HL-60 (cell line): ENCODE results near the gene ABCC2.
"Not testable (repeated sequence)": the region's sequence is repeated elsewhere in the genome, so short reads cannot be mapped to it uniquely, and the experiment has no call there.

Experiments used
- DNase-seq, 2 experiments: peaks; one replicate each; pipeline ENCODE4 v3.0.0-alpha.2; 2010 to 2020; ENCODE audit warnings: low read depth in 1 of 2, low spot score in 1 of 2
- H3K27ac ChIP-seq: fragments of 250-450 bp; sonication (Bioruptor Pico); replicated peaks from 2 replicates; pipeline ENCODE4 v1.5.1; 2020; ENCODE audit warnings: mild to moderate bottlenecking, moderate library complexity
- H3K27me3 ChIP-seq: fragments of 250-450 bp; sonication (Bioruptor Pico); 2 replicates; pipeline ENCODE4 v1.5.1; 2021; ENCODE audit warnings: mild to moderate bottlenecking, moderate library complexity; ENCODE audit not compliant: insufficient read depth, poor library complexity, severe bottlenecking
- H3K4me3 ChIP-seq: replicated peaks from 2 replicates; pipeline ENCODE4 v1.5.1; 2011; ENCODE audit warnings: mild to moderate bottlenecking, control low read depth, low read length; ENCODE audit not compliant: insufficient read depth
- GABPA ChIP-seq: IDR thresholded peaks from 2 replicates; pipeline ENCODE4 v1.6.1; 2012; ENCODE audit warnings: low read depth
- POLR2AphosphoS5 ChIP-seq: IDR thresholded peaks from 2 replicates; pipeline ENCODE4 v1.6.1; 2012; ENCODE audit warnings: low read depth
- SPI1 ChIP-seq: IDR thresholded peaks from 2 replicates; pipeline ENCODE4 v1.6.1; 2012; ENCODE audit warnings: low read depth, mild to moderate bottlenecking, borderline replicate concordance
- TF ChIP-seq, protein P1 (sequence below): IDR thresholded peaks from 2 replicates; pipeline ENCODE4 v1.6.1; 2012; ENCODE audit warnings: low read depth; ENCODE audit not compliant: insufficient replicate concordance
- TF ChIP-seq, protein P2 (sequence below): IDR thresholded peaks from one replicate; pipeline ENCODE4 v1.5.1; 2011; ENCODE audit warnings: low read length, control low read depth, inconsistent platforms; ENCODE audit not compliant: insufficient read depth

ABCC2 gene

DNA sequence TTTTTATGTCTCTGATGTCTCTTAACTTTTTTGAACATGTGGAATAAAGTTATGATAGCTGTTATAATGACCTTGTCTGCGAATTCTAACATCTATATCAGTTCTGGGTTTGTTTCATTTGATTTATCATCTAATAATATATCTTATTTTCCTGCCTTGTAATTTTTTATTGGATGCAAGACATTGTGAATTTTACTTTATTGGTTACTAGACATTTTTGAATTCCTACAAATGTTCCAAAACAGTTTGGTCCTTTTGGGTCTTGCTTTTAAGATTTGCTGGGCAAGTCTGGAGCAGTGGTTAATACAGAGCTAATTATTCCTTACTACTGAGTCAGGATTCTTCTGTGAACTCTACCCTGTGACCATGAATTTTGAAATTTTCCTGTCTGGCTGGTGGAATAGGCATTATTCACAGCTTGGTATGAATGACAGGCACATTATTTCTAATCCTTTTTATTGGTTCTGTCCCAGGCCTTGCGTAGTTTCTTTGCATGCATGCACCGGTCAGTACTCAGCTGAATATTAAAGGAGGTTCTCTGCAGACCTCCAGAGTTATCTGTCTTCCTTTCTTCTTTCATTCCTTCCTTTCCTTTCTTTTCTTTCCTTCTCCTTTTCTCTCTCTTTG, 41.4 kb upstream of the ABCC2 start:
- H3K4me3 ChIP-seq, result no peak overlapping the region
- TF ChIP-seq GABPA (no peak), POLR2AphosphoS5 (no peak), SPI1 (no peak)
- TF ChIP-seq, protein P1, sequence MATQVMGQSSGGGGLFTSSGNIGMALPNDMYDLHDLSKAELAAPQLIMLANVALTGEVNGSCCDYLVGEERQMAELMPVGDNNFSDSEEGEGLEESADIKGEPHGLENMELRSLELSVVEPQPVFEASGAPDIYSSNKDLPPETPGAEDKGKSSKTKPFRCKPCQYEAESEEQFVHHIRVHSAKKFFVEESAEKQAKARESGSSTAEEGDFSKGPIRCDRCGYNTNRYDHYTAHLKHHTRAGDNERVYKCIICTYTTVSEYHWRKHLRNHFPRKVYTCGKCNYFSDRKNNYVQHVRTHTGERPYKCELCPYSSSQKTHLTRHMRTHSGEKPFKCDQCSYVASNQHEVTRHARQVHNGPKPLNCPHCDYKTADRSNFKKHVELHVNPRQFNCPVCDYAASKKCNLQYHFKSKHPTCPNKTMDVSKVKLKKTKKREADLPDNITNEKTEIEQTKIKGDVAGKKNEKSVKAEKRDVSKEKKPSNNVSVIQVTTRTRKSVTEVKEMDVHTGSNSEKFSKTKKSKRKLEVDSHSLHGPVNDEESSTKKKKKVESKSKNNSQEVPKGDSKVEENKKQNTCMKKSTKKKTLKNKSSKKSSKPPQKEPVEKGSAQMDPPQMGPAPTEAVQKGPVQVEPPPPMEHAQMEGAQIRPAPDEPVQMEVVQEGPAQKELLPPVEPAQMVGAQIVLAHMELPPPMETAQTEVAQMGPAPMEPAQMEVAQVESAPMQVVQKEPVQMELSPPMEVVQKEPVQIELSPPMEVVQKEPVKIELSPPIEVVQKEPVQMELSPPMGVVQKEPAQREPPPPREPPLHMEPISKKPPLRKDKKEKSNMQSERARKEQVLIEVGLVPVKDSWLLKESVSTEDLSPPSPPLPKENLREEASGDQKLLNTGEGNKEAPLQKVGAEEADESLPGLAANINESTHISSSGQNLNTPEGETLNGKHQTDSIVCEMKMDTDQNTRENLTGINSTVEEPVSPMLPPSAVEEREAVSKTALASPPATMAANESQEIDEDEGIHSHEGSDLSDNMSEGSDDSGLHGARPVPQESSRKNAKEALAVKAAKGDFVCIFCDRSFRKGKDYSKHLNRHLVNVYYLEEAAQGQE, result no peak
- TF ChIP-seq, protein P2, sequence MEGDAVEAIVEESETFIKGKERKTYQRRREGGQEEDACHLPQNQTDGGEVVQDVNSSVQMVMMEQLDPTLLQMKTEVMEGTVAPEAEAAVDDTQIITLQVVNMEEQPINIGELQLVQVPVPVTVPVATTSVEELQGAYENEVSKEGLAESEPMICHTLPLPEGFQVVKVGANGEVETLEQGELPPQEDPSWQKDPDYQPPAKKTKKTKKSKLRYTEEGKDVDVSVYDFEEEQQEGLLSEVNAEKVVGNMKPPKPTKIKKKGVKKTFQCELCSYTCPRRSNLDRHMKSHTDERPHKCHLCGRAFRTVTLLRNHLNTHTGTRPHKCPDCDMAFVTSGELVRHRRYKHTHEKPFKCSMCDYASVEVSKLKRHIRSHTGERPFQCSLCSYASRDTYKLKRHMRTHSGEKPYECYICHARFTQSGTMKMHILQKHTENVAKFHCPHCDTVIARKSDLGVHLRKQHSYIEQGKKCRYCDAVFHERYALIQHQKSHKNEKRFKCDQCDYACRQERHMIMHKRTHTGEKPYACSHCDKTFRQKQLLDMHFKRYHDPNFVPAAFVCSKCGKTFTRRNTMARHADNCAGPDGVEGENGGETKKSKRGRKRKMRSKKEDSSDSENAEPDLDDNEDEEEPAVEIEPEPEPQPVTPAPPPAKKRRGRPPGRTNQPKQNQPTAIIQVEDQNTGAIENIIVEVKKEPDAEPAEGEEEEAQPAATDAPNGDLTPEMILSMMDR, result no peak
- no peak for DNase-seq
- H3K27me3 ChIP-seq, result no peaks in the 10 kb centered on the region
- H3K27ac ChIP-seq, result no peak overlapping the region

DNA sequence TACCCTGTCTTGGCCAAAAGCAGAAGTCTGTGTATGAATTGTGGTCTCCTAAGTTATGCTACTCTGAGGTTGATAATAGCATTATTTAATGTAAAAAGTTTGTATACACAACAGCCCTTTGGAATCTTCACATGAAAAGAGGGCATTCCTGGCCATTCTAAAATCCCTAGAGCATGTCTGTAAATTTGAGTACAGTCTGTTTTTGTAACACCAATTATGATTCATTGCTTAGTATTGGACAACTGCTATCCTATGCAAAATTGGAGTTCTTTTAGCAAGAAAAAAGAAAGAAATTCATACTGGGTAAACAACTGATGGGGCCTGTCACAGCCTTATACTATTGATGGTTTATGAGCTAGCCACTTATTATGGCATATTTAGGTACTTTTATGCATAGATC, 40.2 kb upstream of the ABCC2 start:
- Histone ChIP-seq H3K4me3 (no peak overlapping the region), H3K27ac (no peak overlapping the region), H3K27me3 (no peaks in the 10 kb centered on the region)
- no peak for DNase-seq
- TF ChIP-seq SPI1, result no peak

DNA sequence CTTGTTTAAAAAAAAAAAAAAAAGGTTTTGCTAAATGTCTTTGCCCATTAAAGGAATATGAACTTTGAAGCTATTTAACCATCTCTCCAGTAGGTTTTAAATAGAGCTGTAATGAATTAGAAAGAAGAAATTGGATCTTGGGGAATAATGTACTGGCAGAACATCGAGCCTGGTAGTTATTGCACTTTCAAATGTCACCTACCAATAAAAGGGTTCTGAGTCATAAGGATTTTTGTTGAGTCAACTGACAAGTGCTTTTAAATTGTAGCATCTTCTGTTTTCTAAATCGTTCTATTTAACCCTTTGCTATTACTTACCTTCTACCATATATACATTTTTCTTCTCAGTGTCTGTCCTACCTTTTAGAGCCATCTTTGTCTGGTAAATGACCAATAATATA, 39.7 kb upstream of the ABCC2 start:
- H3K27ac ChIP-seq, result no peak overlapping the region
- H3K27me3 ChIP-seq, result no peaks in the 10 kb centered on the region
- TF ChIP-seq SPI1 (no peak), POLR2AphosphoS5 (no peak), GABPA (no peak)
- TF ChIP-seq, protein P1, result no peak
- TF ChIP-seq, protein P2, result no peak
- DNase-seq, result no peak
- no peak overlapping the region for H3K4me3 ChIP-seq

DNA sequence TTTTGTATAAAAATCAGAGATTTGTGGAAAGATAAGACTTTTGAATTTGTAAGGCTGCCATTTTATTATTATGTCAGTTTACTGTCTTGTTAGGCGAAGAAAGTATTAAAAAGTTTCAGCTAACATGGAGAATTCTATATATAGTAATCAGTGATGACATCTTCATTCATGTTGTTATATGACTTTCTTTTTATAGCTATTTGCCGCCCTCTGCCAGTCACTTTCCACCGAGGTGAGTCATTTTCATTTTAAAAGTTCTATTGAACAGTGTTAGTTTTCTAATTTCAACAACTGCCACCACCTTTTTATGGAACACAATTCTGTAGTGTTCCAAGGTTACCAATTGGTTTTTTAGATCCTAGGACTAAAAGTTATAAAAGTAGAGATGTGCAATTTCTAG, 38.6 kb upstream of the ABCC2 start:
- H3K27ac ChIP-seq, result no peak overlapping the region
- no peak for DNase-seq

DNA sequence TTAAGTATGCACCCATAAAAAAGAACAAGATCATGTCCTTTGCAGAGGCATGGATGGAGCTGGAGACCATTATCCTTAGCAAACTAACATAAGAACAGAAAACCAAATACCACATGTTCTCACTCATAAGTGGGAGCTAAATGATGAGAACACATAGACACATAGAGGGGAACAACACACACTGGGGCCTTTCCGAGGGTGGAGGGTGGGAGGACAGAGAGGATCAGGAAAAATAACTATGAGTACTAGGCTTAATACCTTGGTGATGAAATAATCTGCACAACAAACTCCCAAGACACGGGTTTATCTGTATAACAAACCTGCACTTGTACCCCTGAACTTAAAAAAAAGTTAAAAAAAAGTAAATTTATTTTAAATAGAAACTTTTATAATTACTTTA, 36.3 kb upstream of the ABCC2 start:
- not testable (repeated sequence) for DNase-seq, H3K27me3 ChIP-seq, H3K27ac ChIP-seq

More for the DNA sequence above, 38.6 kb upstream of the ABCC2 start:
- no peak overlapping the region for H3K4me3 ChIP-seq
- no peaks in the 10 kb centered on the region for H3K27me3 ChIP-seq
- TF ChIP-seq, protein P1, result no peak
- TF ChIP-seq, protein P2, result no peak
- TF ChIP-seq SPI1 (no peak), GABPA (no peak), POLR2AphosphoS5 (no peak)

More for the DNA sequence above, 36.3 kb upstream of the ABCC2 start:
- not testable (repeated sequence) for H3K4me3 ChIP-seq
